Neural progenitor cell (in vitro differentiated cells): ENCODE results near the gene NUDT8. TPM values are rescaled to one million over a fixed set of nuclear protein-coding genes. Genes with fewer than 3 reads are reported as not detected.

Experiments
- DNase-seq: peaks from one replicate; pipeline ENCODE4 v3.0.0-alpha.2; 2016; ENCODE audit warnings: low spot score
- H2AFZ ChIP-seq: fragments of 200-600 bp; sonication (generic); replicated peaks from 2 replicates; pipeline ENCODE4 v1.6.1; 2016; ENCODE audit warnings: antibody characterized with exemption
- H3F3A ChIP-seq: fragments of 200-600 bp; sonication (generic); 2 replicates; pipeline ENCODE4 v1.6.1; 2016; ENCODE audit warnings: antibody characterized with exemption, low read depth
- H3K27ac ChIP-seq: fragments of 200-600 bp; sonication (generic); 2 replicates; pipeline ENCODE4 v1.5.1; 2016; ENCODE audit warnings: mild to moderate bottlenecking
- H3K27me3 ChIP-seq: fragments of 200-600 bp; sonication (generic); 2 replicates; pipeline ENCODE4 v1.6.1; 2016; ENCODE audit warnings: mild to moderate bottlenecking, moderate library complexity
- H3K36me3 ChIP-seq: fragments of 200-600 bp; sonication (generic); 2 replicates; pipeline ENCODE4 v1.5.1; 2016
- H3K4me1 ChIP-seq: fragments of 200-600 bp; sonication (generic); 2 replicates; pipeline ENCODE4 v1.6.1; 2016; ENCODE audit warnings: mixed run types
- H3K4me2 ChIP-seq: fragments of 200-600 bp; sonication (generic); 2 replicates; pipeline ENCODE4 v1.6.1; 2016
- H3K4me3 ChIP-seq: fragments of 200-600 bp; sonication (generic); 2 replicates; pipeline ENCODE4 v1.5.1; 2016
- H3K79me2 ChIP-seq: fragments of 200-600 bp; sonication (generic); 2 replicates; pipeline ENCODE4 v1.6.1; 2016; ENCODE audit warnings: low read depth
- H3K9ac ChIP-seq: fragments of 200-600 bp; sonication (generic); 2 replicates; pipeline ENCODE4 v1.6.1; 2016
- H3K9me3 ChIP-seq: fragments of 200-600 bp; sonication (generic); 2 replicates; pipeline ENCODE4 v1.5.1; 2016; ENCODE audit warnings: low read depth
- H4K20me1 ChIP-seq: fragments of 200-600 bp; sonication (generic); 2 replicates; pipeline ENCODE4 v1.6.1; 2016; ENCODE audit warnings: low read depth
- H3K27ac Mint-ChIP-seq: 3 replicates; pipeline ENCODE4 v1.8.0; 2021; ENCODE audit warnings: mixed read lengths
- H3K27me3 Mint-ChIP-seq: 2 replicates; pipeline ENCODE4 v1.8.0; 2022; ENCODE audit warnings: low read depth, mild to moderate bottlenecking, inconsistent platforms, moderate library complexity, mixed read lengths; ENCODE audit not compliant: insufficient read depth
- H3K36me3 Mint-ChIP-seq: 3 replicates; pipeline ENCODE4 v1.8.0; 2021; ENCODE audit warnings: mixed read lengths
- H3K4me1 Mint-ChIP-seq: 3 replicates; pipeline ENCODE4 v1.8.0; 2021; ENCODE audit warnings: mixed read lengths
- H3K4me3 Mint-ChIP-seq: 3 replicates; pipeline ENCODE4 v1.8.0; 2021; ENCODE audit warnings: mild to moderate bottlenecking, moderate library complexity, mixed read lengths
- H3K9me3 Mint-ChIP-seq: 3 replicates; pipeline ENCODE4 v1.8.0; 2020; ENCODE audit warnings: mixed read lengths
- CTCF ChIP-seq: fragments of 200-600 bp; sonication (generic); IDR thresholded peaks from 2 replicates; pipeline ENCODE4 v1.5.1; 2017; ENCODE audit warnings: antibody characterized with exemption, mild to moderate bottlenecking
- EZH2 ChIP-seq: fragments of 200-600 bp; sonication (generic); IDR thresholded peaks from 2 replicates; pipeline ENCODE4 v1.6.1; 2017; ENCODE audit warnings: antibody characterized with exemption, mild to moderate bottlenecking, moderate library complexity
- EZH2phosphoT487 ChIP-seq: fragments of 200-600 bp; sonication (generic); IDR thresholded peaks from 2 replicates; pipeline ENCODE4 v1.6.1; 2017; ENCODE audit warnings: antibody characterized with exemption
- total RNA-seq: library from RNA; depleted of rRNA; stranded (reverse); fragments of >200 nt; gene quantifications from 2 replicates; pipeline ENCODE4 v1.2.3, GENCODE V29; 2015; ENCODE audit warnings: low replicate concordance

The NUDT8 gene
- total RNA-seq, 1 donor from 2014 or later = 1.6 TPM

GRCh38 chr11:67657300-67657699, 27.6 kb upstream of the NUDT8 start:
- no peaks in the 10 kb centered on the region for H3K79me2 ChIP-seq
- H3K4me2 ChIP-seq = no peak overlapping the region
- H3K36me3 ChIP-seq = no peaks in the 10 kb centered on the region
- H3K4me3 ChIP-seq = no peak overlapping the region
- Mint-ChIP-seq H3K4me1 (no peaks in the 10 kb centered on the region), H3K27ac (no peak overlapping the region), H3K9me3 (peaks cover 16% of the 10 kb centered on the region), H3K4me3 (no peak overlapping the region), H3K27me3 (peaks cover 5% of the 10 kb centered on the region), H3K36me3 (no peaks in the 10 kb centered on the region)
- H3K27ac ChIP-seq = no peak overlapping the region
- no peak overlapping the region for H2AFZ ChIP-seq
- DNase-seq = no peak
- H3K9ac ChIP-seq = no peak overlapping the region
- no peaks in the 10 kb centered on the region for H3K4me1 ChIP-seq
- H4K20me1 ChIP-seq = no peaks in the 10 kb centered on the region
- TF ChIP-seq EZH2 (no peak), CTCF (no peak), EZH2phosphoT487 (no peak)
- no peaks in the 10 kb centered on the region for H3F3A ChIP-seq
- peaks cover 8% of the 10 kb centered on the region for H3K9me3 ChIP-seq
- no peaks in the 10 kb centered on the region for H3K27me3 ChIP-seq

GRCh38 chr11:67656278-67656922, 26.7 kb upstream of the NUDT8 start:
- Histone ChIP-seq H3K4me3 (no peak overlapping the region), H3K27me3 (no peaks in the 10 kb centered on the region), H3K9ac (no peak overlapping the region), H3F3A (no peaks in the 10 kb centered on the region), H3K27ac (no peak overlapping the region), H3K9me3 (peaks cover 8% of the 10 kb centered on the region), H3K36me3 (no peaks in the 10 kb centered on the region), H3K4me2 (no peak overlapping the region), H3K4me1 (no peaks in the 10 kb centered on the region), H2AFZ (no peak overlapping the region), H4K20me1 (no peaks in the 10 kb centered on the region), H3K79me2 (no peaks in the 10 kb centered on the region)
- H3K27me3 Mint-ChIP-seq = peaks cover 5% of the 10 kb centered on the region
- no peak overlapping the region for H3K4me3 Mint-ChIP-seq
- no peak for TF ChIP-seq CTCF
- no peak for TF ChIP-seq EZH2phosphoT487
- TF ChIP-seq EZH2 = no peak
- no peaks in the 10 kb centered on the region for H3K36me3 Mint-ChIP-seq
- DNase-seq = no peak
- no peaks in the 10 kb centered on the region for H3K4me1 Mint-ChIP-seq
- no peak overlapping the region for H3K27ac Mint-ChIP-seq
- H3K9me3 Mint-ChIP-seq = peaks cover 16% of the 10 kb centered on the region

DNA sequence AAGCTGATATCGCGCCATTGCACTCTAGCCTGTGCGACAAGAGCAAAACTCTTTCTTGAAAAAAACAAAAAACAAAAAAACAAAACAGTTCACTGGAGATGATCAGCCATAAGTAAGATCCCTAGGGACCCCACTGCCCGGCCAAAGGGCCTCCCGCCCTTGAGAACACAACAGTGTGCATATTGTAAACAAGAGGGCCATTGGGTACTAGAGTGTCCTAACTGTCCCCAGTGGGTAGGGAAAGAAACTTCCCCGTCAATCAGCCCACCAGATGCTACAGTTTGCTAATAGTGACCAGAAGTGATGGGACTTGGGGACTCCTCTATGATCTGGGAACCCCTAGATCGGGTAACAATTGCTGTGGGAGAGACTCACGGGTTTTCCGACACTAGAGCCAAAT, 24.5 kb upstream of the NUDT8 start:
- Mint-ChIP-seq H3K36me3 (no peaks in the 10 kb centered on the region), H3K27ac (no peak overlapping the region), H3K4me1 (peaks cover 11% of the 10 kb centered on the region), H3K9me3 (peaks cover 16% of the 10 kb centered on the region), H3K27me3 (peaks cover 7% of the 10 kb centered on the region), H3K4me3 (no peak overlapping the region)
- no peaks in the 10 kb centered on the region for H3K27me3 ChIP-seq
- no peak for DNase-seq
- peaks cover 8% of the 10 kb centered on the region for H3K4me1 ChIP-seq
- no peaks in the 10 kb centered on the region for H3K36me3 ChIP-seq
- H4K20me1 ChIP-seq = no peaks in the 10 kb centered on the region
- H3K79me2 ChIP-seq = no peaks in the 10 kb centered on the region
- peaks cover 8% of the 10 kb centered on the region for H3F3A ChIP-seq
- TF ChIP-seq EZH2phosphoT487 = no peak
- TF ChIP-seq EZH2 = no peak
- TF ChIP-seq CTCF = no peak
- no peak overlapping the region for H3K4me3 ChIP-seq
- H3K9me3 ChIP-seq = peaks cover 8% of the 10 kb centered on the region
- H3K4me2 ChIP-seq = no peak overlapping the region
- no peak overlapping the region for H3K27ac ChIP-seq
- no peak overlapping the region for H2AFZ ChIP-seq
- H3K9ac ChIP-seq = no peak overlapping the region
